Kasumi-1 (cell line): ENCODE measurements around the gene LAMB2.

Experiments used
- DNase-seq, 2 experiments: peaks; one replicate each; lab custom pipeline; 2025; lab: John Stamatoyannopoulos, UW

Gene LAMB2

GRCh38 chr3:49121132-49121736 is 11.6 kb downstream of the LAMB2 start:
- DNase-seq: no peak

GRCh38 chr3:49120438-49121131 is 12.3 kb downstream of the LAMB2 start, which contains the start of gene USP19:
Gene USP19, minus strand, starts transcription at chr3:49120823. Its CDS starts 1,678 bp downstream, at chr3:49119145.
- peak; percentile 74 to 84 for DNase-seq

GRCh38 chr3:49120096-49120437 is 12.8 kb downstream of the LAMB2 start:
- DNase-seq: peak in 1 of 2 experiments; percentile 14

- DNase-seq: no peak
Observed at GRCh38 chr3:49119439-49119838, 13.4 kb downstream of the LAMB2 start.

- DNase-seq: no peak
Observed at GRCh38 chr3:49119036-49119435, 13.8 kb downstream of the LAMB2 start.

- no peak for DNase-seq
Observed at GRCh38 chr3:49112262-49112661, 20.6 kb downstream of the LAMB2 start.

- no peak for DNase-seq
Observed at GRCh38 chr3:49111347-49111746, 21.5 kb downstream of the LAMB2 start.

GRCh38 chr3:49110780-49111179 is 22.1 kb downstream of the LAMB2 start:
- DNase-seq: no peak

GRCh38 chr3:49108346-49108745 is 24.5 kb downstream of the LAMB2 start:
- no peak for DNase-seq

GRCh38 chr3:49104427-49105291 is 28.2 kb downstream of the LAMB2 start, which contains the start of gene QARS1:
Gene QARS1, minus strand, starts transcription at chr3:49104757. Its CDS starts 24 bp downstream, at chr3:49104733.
- peak; percentile 89 to 92 for DNase-seq

GRCh38 chr3:49104052-49104426 is 28.8 kb downstream of the LAMB2 start:
- DNase-seq: no peak

GRCh38 chr3:49100046-49100615 is 32.7 kb downstream of the LAMB2 start:
- DNase-seq: no peak

GRCh38 chr3:49098910-49099630 is 33.8 kb downstream of the LAMB2 start:
- no peak for DNase-seq

GRCh38 chr3:49098429-49098828 is 34.4 kb downstream of the LAMB2 start:
- DNase-seq: no peak

- DNase-seq: peak; percentile 98 to 99
Observed at GRCh38 chr3:49093853-49094767, 38.7 kb downstream of the LAMB2 start, which contains the start of gene QRICH1. Gene QRICH1, minus strand, starts transcription at chr3:49094071. Its CDS starts 17,054 bp downstream, at chr3:49077017.

GRCh38 chr3:49092938-49093852 is 39.7 kb downstream of the LAMB2 start:
- peak; percentile 66 to 67 for DNase-seq

- no peak for DNase-seq
Observed at GRCh38 chr3:49081429-49081828, 51.4 kb downstream of the LAMB2 start.

GRCh38 chr3:49079270-49079669 is 53.6 kb downstream of the LAMB2 start:
- no peak for DNase-seq

- DNase-seq: no peak
Observed at GRCh38 chr3:49076646-49077045, 56.2 kb downstream of the LAMB2 start.
